Gastrocnemius medialis (tissue), 4 donors: ENCODE measurements around the gene MAB21L3.

Experiments used
- POLR2A ChIP-seq, 2 donors: fragments of 450-650 bp; IDR thresholded peaks; one replicate each; pipeline ENCODE4 v1.6.1; 2017; ENCODE audit warnings: antibody characterized with exemption in 2 of 2, mild to moderate bottlenecking in 2 of 2, moderate library complexity in 2 of 2
- TF ChIP-seq, protein P1 (sequence below), 5 experiments: fragments of 450-650 bp in 3 of 5; fragments of 200-600 bp in 2 of 5; sonication (generic) in 2 of 5; IDR thresholded peaks in 4 of 5; conservative IDR thresholded peaks in 1 of 5; 1 replicate in 4 of 5; 2 replicates in 1 of 5; pipeline ENCODE4 v1.5.1; 2016 to 2019; ENCODE audit warnings: antibody characterized with exemption in 5 of 5, mild to moderate bottlenecking in 3 of 5, moderate library complexity in 3 of 5

DNA sequence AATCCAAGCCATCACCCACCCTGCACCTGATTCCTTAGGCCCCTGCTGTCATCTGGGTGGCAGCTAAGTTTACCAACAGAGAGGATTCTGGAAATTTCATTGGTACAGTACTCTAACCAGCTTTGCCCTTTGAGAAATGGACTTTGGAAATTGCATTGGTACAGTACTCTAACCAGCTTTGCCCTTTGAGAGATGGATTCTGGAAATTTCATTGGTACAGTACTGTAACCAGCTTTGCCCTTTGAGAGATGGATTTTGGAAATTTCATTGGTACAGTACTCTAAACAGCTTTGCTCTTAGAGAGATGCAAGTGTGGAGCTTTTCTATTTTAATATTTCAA is 42.5 kb downstream of the MAB21L3 start:
- no peak for TF ChIP-seq POLR2A (IDR thresholded peaks at IDR 0.05)
- TF ChIP-seq, protein P1, sequence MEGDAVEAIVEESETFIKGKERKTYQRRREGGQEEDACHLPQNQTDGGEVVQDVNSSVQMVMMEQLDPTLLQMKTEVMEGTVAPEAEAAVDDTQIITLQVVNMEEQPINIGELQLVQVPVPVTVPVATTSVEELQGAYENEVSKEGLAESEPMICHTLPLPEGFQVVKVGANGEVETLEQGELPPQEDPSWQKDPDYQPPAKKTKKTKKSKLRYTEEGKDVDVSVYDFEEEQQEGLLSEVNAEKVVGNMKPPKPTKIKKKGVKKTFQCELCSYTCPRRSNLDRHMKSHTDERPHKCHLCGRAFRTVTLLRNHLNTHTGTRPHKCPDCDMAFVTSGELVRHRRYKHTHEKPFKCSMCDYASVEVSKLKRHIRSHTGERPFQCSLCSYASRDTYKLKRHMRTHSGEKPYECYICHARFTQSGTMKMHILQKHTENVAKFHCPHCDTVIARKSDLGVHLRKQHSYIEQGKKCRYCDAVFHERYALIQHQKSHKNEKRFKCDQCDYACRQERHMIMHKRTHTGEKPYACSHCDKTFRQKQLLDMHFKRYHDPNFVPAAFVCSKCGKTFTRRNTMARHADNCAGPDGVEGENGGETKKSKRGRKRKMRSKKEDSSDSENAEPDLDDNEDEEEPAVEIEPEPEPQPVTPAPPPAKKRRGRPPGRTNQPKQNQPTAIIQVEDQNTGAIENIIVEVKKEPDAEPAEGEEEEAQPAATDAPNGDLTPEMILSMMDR (IDR thresholded peaks at IDR 0.05 in 4 of 5, conservative IDR thresholded peaks at IDR 0.05 in 1 of 5) = no peak
